ENCODE data around the gene CLSTN3.

DNA sequence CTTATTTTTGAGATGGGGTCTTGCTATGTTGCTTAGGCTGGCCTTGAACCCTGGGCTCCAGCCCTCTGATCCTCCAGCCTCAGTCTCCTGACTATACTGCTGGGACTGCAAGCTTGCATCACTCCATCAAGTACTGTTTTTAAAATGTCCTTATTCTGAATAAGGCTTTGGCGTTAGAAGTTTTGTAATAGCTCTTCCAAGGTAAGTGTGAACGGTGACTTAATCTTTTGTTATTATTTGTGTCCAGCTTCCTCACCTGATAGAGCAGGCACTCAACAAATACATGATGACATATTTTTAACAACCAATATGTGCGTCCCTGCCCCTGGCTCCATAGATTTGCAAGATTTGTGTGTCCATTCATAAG, 22.6 kb upstream of the CLSTN3 start:
- TF ChIP-seq, protein P1, sequence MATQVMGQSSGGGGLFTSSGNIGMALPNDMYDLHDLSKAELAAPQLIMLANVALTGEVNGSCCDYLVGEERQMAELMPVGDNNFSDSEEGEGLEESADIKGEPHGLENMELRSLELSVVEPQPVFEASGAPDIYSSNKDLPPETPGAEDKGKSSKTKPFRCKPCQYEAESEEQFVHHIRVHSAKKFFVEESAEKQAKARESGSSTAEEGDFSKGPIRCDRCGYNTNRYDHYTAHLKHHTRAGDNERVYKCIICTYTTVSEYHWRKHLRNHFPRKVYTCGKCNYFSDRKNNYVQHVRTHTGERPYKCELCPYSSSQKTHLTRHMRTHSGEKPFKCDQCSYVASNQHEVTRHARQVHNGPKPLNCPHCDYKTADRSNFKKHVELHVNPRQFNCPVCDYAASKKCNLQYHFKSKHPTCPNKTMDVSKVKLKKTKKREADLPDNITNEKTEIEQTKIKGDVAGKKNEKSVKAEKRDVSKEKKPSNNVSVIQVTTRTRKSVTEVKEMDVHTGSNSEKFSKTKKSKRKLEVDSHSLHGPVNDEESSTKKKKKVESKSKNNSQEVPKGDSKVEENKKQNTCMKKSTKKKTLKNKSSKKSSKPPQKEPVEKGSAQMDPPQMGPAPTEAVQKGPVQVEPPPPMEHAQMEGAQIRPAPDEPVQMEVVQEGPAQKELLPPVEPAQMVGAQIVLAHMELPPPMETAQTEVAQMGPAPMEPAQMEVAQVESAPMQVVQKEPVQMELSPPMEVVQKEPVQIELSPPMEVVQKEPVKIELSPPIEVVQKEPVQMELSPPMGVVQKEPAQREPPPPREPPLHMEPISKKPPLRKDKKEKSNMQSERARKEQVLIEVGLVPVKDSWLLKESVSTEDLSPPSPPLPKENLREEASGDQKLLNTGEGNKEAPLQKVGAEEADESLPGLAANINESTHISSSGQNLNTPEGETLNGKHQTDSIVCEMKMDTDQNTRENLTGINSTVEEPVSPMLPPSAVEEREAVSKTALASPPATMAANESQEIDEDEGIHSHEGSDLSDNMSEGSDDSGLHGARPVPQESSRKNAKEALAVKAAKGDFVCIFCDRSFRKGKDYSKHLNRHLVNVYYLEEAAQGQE (IDR thresholded peaks at IDR 0.05; ENCODE audit: insufficient read depth in 1 of 2, low read depth in 2 of 2, low read length in 2 of 2), result no peak
- no peak for TF ChIP-seq POLR2AphosphoS5 (IDR thresholded peaks at IDR 0.05; ENCODE audit: low read depth, low read length)
- no peak for TF ChIP-seq SIN3A (IDR thresholded peaks at IDR 0.05; ENCODE audit: borderline replicate concordance, insufficient read depth, low read length)
- no peak for TF ChIP-seq TAF1 (IDR thresholded peaks at IDR 0.05; ENCODE audit: borderline replicate concordance, insufficient read depth, low read length)
- TF ChIP-seq FOXP2 (optimal IDR thresholded peaks at IDR 0.05; ENCODE audit: borderline replicate concordance, extremely low read depth, extremely low read length, insufficient read depth), result no peak

Measured in PFSK-1 (cell line).